HFFc6 (cell line): ENCODE measurements around the gene DPYD. TPM values are rescaled to one million over a fixed set of nuclear protein-coding genes. Genes with fewer than 3 reads are reported as not detected.

Experiments used
- DNase-seq: peaks from one replicate; pipeline ENCODE4 v3.0.0-alpha.2; 2018
- H3K27ac Mint-ChIP-seq: 2 replicates; pipeline ENCODE4 v1.8.0; 2020; ENCODE audit warnings: mild to moderate bottlenecking, mixed read lengths
- H3K27me3 Mint-ChIP-seq: 2 replicates; pipeline ENCODE4 v1.8.0; 2021; ENCODE audit warnings: mild to moderate bottlenecking, moderate library complexity, mixed read lengths; ENCODE audit not compliant: insufficient read depth
- H3K36me3 Mint-ChIP-seq: 2 replicates; pipeline ENCODE4 v1.8.0; 2021; ENCODE audit warnings: low read depth, mixed read lengths
- H3K4me1 Mint-ChIP-seq: 2 replicates; pipeline ENCODE4 v1.8.0; 2020; ENCODE audit warnings: low read depth, mixed read lengths
- H3K4me3 Mint-ChIP-seq: 2 replicates; pipeline ENCODE4 v1.8.0; 2020; ENCODE audit warnings: mild to moderate bottlenecking, moderate library complexity, mixed read lengths
- H3K9me3 Mint-ChIP-seq: 2 replicates; pipeline ENCODE4 v1.8.0; 2020; ENCODE audit warnings: mild to moderate bottlenecking, mixed read lengths
- CTCF ChIP-seq: fragments of 200-600 bp; sonication (generic); IDR thresholded peaks from 2 replicates; pipeline ENCODE4 v1.5.0; 2021; ENCODE audit warnings: antibody characterized with exemption, mild to moderate bottlenecking
- total RNA-seq, 6 experiments: library from RNA; stranded (reverse); fragmentation: NEBNext Ultra II Directional; extraction: Animal tissue kit (Norgen Biotek cat#: 25700); gene quantifications; 2 replicates in 1 of 6; 3 replicates in 5 of 6; pipeline ENCODE4 v1.2.3, GENCODE V29; 2021

Gene DPYD
- total RNA-seq, 6 experiments from 2014 or later = 37.0 to 77.8 (median 67.9) TPM

- peak overlapping the region; percentile 6; the same call in 1 of the 2 replicates for H3K27ac Mint-ChIP-seq
Measured at GRCh38 chr1:97913506-97914139, 7.2 kb downstream of the DPYD start.

GRCh38 chr1:97911266-97912215 is 9.3 kb downstream of the DPYD start:
- no peaks in the 10 kb centered on the region for H3K9me3 Mint-ChIP-seq
- TF ChIP-seq CTCF = no peak

More at GRCh38 chr1:97913506-97914139, 7.2 kb downstream of the DPYD start:
- Mint-ChIP-seq H3K27me3 (no peaks in the 10 kb centered on the region), H3K9me3 (no peaks in the 10 kb centered on the region), H3K4me1 (peaks cover 73% of the 10 kb centered on the region), H3K4me3 (no peak overlapping the region), H3K36me3 (peaks cover 18% of the 10 kb centered on the region)
- DNase-seq = no peak
- TF ChIP-seq CTCF = no peak

GRCh38 chr1:97909266-97909665 is 11.6 kb downstream of the DPYD start:
- Mint-ChIP-seq H3K9me3 (no peaks in the 10 kb centered on the region), H3K36me3 (peaks cover 5% of the 10 kb centered on the region; the same call in 1 of the 2 replicates), H3K4me3 (no peak overlapping the region), H3K27ac (no peak overlapping the region), H3K27me3 (no peaks in the 10 kb centered on the region), H3K4me1 (peaks cover 36% of the 10 kb centered on the region)
- TF ChIP-seq CTCF = no peak
- no peak for DNase-seq

More at GRCh38 chr1:97911266-97912215, 9.3 kb downstream of the DPYD start:
- no peak overlapping the region for H3K4me3 Mint-ChIP-seq
- no peak for DNase-seq
- peaks cover 52% of the 10 kb centered on the region for H3K4me1 Mint-ChIP-seq
- H3K36me3 Mint-ChIP-seq = peaks cover 15% of the 10 kb centered on the region
- H3K27me3 Mint-ChIP-seq = no peaks in the 10 kb centered on the region
- peak overlapping the region; percentile 7; the same call in 1 of the 2 replicates for H3K27ac Mint-ChIP-seq

GRCh38 chr1:97907886-97908285 is 12.9 kb downstream of the DPYD start:
- no peak for DNase-seq
- peaks cover 33% of the 10 kb centered on the region for H3K4me1 Mint-ChIP-seq
- peaks cover 2% of the 10 kb centered on the region; the same call in 1 of the 2 replicates for H3K36me3 Mint-ChIP-seq
- H3K27ac Mint-ChIP-seq = no peak overlapping the region
- no peaks in the 10 kb centered on the region for H3K9me3 Mint-ChIP-seq
- no peaks in the 10 kb centered on the region for H3K27me3 Mint-ChIP-seq
- no peak overlapping the region for H3K4me3 Mint-ChIP-seq
- no peak for TF ChIP-seq CTCF

- H3K27me3 Mint-ChIP-seq = no peaks in the 10 kb centered on the region
- TF ChIP-seq CTCF = no peak
- no peak overlapping the region for H3K27ac Mint-ChIP-seq
- H3K9me3 Mint-ChIP-seq = no peaks in the 10 kb centered on the region
- DNase-seq = peak; percentile 79
- peaks cover 36% of the 10 kb centered on the region for H3K4me1 Mint-ChIP-seq
- H3K4me3 Mint-ChIP-seq = no peak overlapping the region; the same call in 1 of the 2 replicates
- H3K36me3 Mint-ChIP-seq = no peaks in the 10 kb centered on the region
Measured at GRCh38 chr1:97906567-97907241, 14.1 kb downstream of the DPYD start.
